ENCODE data around the gene PDGFC. TPM values are rescaled to one million over a fixed set of nuclear protein-coding genes. Genes with fewer than 3 reads are reported as not detected.
A peak's percentile ranks its signal among the peaks of the same experiment; 100 is the strongest.

Gene PDGFC
- total RNA-seq, 1 donor from 2014 or later = 70.9 TPM

DNA sequence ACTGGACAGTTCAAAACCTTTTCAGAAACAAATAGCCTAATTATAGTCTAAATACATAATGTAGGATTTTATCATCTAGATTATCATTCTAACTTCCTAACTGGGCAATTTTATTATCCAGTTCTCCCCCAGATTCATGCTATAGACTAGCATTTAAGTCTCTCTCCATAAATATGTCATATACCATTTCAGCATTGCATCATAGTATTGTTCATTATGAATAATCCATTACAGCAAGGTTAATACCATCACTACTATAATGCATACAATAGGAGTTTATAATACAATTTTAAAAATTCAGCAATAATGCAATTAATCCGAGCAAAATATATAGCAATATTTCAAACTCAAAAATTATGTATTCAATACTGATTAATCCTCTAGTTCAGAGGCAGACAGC is 77.4 kb downstream of the PDGFC start:
- no peak overlapping the region for H3K27ac Mint-ChIP-seq (ENCODE audit: unreplicated experiment)
- no peak for DNase-seq (ENCODE audit: low spot score)
- TF ChIP-seq, protein P1, sequence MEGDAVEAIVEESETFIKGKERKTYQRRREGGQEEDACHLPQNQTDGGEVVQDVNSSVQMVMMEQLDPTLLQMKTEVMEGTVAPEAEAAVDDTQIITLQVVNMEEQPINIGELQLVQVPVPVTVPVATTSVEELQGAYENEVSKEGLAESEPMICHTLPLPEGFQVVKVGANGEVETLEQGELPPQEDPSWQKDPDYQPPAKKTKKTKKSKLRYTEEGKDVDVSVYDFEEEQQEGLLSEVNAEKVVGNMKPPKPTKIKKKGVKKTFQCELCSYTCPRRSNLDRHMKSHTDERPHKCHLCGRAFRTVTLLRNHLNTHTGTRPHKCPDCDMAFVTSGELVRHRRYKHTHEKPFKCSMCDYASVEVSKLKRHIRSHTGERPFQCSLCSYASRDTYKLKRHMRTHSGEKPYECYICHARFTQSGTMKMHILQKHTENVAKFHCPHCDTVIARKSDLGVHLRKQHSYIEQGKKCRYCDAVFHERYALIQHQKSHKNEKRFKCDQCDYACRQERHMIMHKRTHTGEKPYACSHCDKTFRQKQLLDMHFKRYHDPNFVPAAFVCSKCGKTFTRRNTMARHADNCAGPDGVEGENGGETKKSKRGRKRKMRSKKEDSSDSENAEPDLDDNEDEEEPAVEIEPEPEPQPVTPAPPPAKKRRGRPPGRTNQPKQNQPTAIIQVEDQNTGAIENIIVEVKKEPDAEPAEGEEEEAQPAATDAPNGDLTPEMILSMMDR (IDR thresholded peaks at IDR 0.05) = no peak

DNA sequence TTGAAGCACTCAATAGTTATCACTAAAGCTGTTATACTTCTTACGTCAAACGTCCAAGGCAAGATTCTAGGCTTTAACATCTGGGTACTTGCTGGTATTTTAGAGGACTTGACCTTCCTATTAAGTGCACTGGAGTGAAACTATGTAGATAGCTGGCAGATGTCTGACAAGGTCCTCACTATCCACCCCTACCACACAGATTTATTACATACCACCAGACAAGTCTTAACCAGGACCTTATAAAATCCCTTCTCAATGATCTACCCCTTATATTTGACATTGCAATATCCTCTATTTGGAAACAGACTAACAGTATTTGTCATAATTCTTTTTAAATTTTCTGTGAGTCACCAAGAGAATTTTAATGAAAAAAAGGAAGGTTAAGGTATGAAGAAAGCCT is 78.8 kb downstream of the PDGFC start:
- no peak for DNase-seq (ENCODE audit: low spot score)
- H3K4me3 Mint-ChIP-seq (ENCODE audit: unreplicated experiment) = no peak overlapping the region
- peaks cover 2% of the 10 kb centered on the region for H3K9me3 Mint-ChIP-seq (ENCODE audit: low read depth)
- H3K4me1 Mint-ChIP-seq (ENCODE audit: low read depth) = peaks cover 44% of the 10 kb centered on the region
- H3K36me3 Mint-ChIP-seq (ENCODE audit: low read depth) = peaks cover 2% of the 10 kb centered on the region
- no peaks in the 10 kb centered on the region for H3K27me3 Mint-ChIP-seq (ENCODE audit: low read depth)
- H3K27ac Mint-ChIP-seq (ENCODE audit: unreplicated experiment) = no peak overlapping the region
- TF ChIP-seq, protein P1 (IDR thresholded peaks at IDR 0.05) = no peak

More for the DNA sequence above, 77.4 kb downstream of the PDGFC start:
- Mint-ChIP-seq H3K4me1 (ENCODE audit: low read depth) (peaks cover 43% of the 10 kb centered on the region), H3K9me3 (ENCODE audit: low read depth) (no peaks in the 10 kb centered on the region), H3K36me3 (ENCODE audit: low read depth) (no peaks in the 10 kb centered on the region), H3K4me3 (ENCODE audit: unreplicated experiment) (no peak overlapping the region), H3K27me3 (ENCODE audit: low read depth) (no peaks in the 10 kb centered on the region)

DNA sequence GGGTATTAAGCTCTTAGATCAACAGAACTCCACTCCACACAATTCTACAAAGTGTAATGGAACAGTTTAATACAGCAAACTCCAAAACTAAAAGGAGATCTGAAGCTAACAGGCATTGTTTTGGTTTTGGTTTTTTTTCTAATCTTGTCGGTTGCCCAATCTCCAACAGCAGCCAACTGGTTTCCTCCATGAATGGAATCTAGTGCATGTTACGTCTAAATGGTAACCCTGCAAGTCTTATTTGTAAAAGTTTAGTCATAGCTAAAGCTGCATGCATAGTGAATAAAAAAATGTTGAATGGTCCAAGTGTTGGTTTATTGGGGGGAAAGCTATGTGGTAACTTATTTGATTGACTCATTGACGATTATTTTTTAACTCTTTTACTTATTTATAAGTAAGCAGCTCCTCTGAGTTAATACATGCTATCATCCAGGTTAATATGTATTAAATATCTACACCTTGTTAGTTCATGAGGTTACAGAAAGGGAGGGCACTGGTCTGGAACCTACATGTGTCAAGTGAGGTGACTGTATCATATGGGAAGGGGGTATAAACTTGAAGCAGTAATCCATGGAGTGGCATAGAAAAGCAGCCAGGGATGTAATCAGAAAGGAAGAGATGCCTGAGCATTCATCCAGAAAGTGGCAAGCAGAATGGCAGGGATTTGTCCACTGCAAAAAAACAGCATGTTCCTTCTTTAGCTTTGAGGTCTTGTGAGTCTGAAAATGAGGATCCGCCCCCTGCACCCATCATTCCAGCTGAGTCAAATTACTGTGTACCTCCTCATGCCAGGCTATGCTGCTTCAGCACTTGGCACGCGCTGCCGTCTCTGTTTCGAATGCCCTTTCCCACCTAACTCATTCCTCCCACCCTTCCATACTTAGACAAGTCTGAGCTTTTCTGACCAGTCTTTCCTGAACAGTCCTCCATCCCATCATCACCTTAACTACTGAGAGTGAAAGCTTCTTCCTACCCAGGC is 81.7 kb downstream of the PDGFC start:
- H3K4me3 Mint-ChIP-seq (ENCODE audit: unreplicated experiment) = no peak overlapping the region
- peaks cover 2% of the 10 kb centered on the region for H3K36me3 Mint-ChIP-seq (ENCODE audit: low read depth)
- no peak overlapping the region for H3K27ac Mint-ChIP-seq (ENCODE audit: unreplicated experiment)
- DNase-seq (ENCODE audit: low spot score) = no peak
- H3K4me1 Mint-ChIP-seq (ENCODE audit: low read depth) = peaks cover 37% of the 10 kb centered on the region
- no peaks in the 10 kb centered on the region for H3K27me3 Mint-ChIP-seq (ENCODE audit: low read depth)
- peaks cover 5% of the 10 kb centered on the region for H3K9me3 Mint-ChIP-seq (ENCODE audit: low read depth)
- TF ChIP-seq, protein P1 (IDR thresholded peaks at IDR 0.05) = no peak

DNA sequence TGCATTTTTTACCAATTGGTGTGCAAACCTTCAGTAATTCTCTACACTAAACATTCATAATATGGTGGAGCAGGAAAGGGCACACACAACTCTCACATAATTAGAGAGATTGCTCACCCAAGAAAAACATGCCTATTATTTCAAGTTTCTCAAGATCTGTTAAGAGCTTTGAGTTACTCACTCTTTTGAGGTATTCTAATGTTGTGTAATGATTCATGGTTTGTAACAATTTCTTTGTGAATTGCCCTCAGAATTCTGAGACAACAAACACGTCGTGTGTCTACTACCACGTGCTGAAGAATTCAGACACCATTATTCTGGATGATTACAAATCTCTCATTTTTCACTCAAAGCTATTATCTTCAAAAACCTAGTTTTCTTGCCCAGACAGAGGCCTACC is 82.8 kb downstream of the PDGFC start:
- TF ChIP-seq, protein P1 (IDR thresholded peaks at IDR 0.05) = no peak
- Mint-ChIP-seq H3K9me3 (ENCODE audit: low read depth) (peaks cover 5% of the 10 kb centered on the region), H3K27me3 (ENCODE audit: low read depth) (no peaks in the 10 kb centered on the region), H3K4me1 (ENCODE audit: low read depth) (peaks cover 33% of the 10 kb centered on the region), H3K36me3 (ENCODE audit: low read depth) (peaks cover 2% of the 10 kb centered on the region), H3K4me3 (ENCODE audit: unreplicated experiment) (no peak overlapping the region), H3K27ac (ENCODE audit: unreplicated experiment) (peak overlapping the region; percentile 30)
- no peak for DNase-seq (ENCODE audit: low spot score)

DNA sequence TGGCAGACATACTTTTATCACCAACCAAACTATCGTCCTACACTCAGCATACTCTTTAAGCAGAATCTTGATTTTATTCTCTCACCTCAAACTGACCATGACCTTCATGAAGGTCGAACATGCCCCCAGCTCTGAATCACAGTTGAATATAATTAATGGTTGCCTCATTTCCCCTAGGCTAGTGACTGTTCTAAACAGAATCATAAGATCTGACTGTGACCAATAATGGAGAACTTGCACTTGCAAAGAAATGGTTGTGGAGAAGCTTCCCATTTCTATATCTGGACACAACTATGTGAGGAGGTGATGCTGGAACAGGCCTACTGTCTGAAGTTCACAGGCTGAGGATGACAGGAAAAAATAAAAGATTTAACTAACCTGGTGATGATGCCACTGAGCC is 85.1 kb downstream of the PDGFC start:
- no peaks in the 10 kb centered on the region for H3K27me3 Mint-ChIP-seq (ENCODE audit: low read depth)
- no peak overlapping the region for H3K27ac Mint-ChIP-seq (ENCODE audit: unreplicated experiment)
- peaks cover 5% of the 10 kb centered on the region for H3K9me3 Mint-ChIP-seq (ENCODE audit: low read depth)
- no peak for DNase-seq (ENCODE audit: low spot score)
- TF ChIP-seq, protein P1 (IDR thresholded peaks at IDR 0.05) = no peak
- no peak overlapping the region for H3K4me3 Mint-ChIP-seq (ENCODE audit: unreplicated experiment)
- peaks cover 2% of the 10 kb centered on the region for H3K36me3 Mint-ChIP-seq (ENCODE audit: low read depth)
- H3K4me1 Mint-ChIP-seq (ENCODE audit: low read depth) = peaks cover 28% of the 10 kb centered on the region
